Neural crest cell (in vitro differentiated cells): ENCODE results near the gene APBA3. TPM values are rescaled to one million over a fixed set of nuclear protein-coding genes. Genes with fewer than 3 reads are reported as not detected.
"Not testable (repeated sequence)": the region's sequence is repeated elsewhere in the genome, so short reads cannot be mapped to it uniquely, and the experiment has no call there.

ENCODE experiments used
- DNase-seq: peaks from one replicate; pipeline ENCODE4 v3.0.0; 2021; ENCODE audit warnings: low read depth, mixed read lengths, low spot score
- H3K27ac Mint-ChIP-seq: one replicate; pipeline ENCODE4 v1.8.0; 2021; ENCODE audit warnings: mild to moderate bottlenecking, mixed read lengths; ENCODE audit not compliant: unreplicated experiment
- H3K27me3 Mint-ChIP-seq: 2 replicates; pipeline ENCODE4 v1.8.0; 2021; ENCODE audit warnings: low read depth, mild to moderate bottlenecking, mixed read lengths
- H3K36me3 Mint-ChIP-seq: 2 replicates; pipeline ENCODE4 v1.8.0; 2021; ENCODE audit warnings: low read depth, mild to moderate bottlenecking, mixed read lengths
- H3K4me1 Mint-ChIP-seq: 2 replicates; pipeline ENCODE4 v1.8.0; 2021; ENCODE audit warnings: mixed read lengths
- H3K4me3 Mint-ChIP-seq: one replicate; pipeline ENCODE4 v1.8.0; 2021; ENCODE audit warnings: mild to moderate bottlenecking, mixed read lengths
- H3K9me3 Mint-ChIP-seq: 2 replicates; pipeline ENCODE4 v1.8.0; 2021; ENCODE audit warnings: mixed read lengths
- total RNA-seq: library from RNA; stranded (reverse); gene quantifications from 2 replicates; pipeline ENCODE4 v1.2.1, GENCODE V29; 2021
- TF ChIP-seq, protein P1 (sequence below): fragments of 200-600 bp; sonication (generic); conservative IDR thresholded peaks from 2 replicates; pipeline ENCODE4 v1.5.0; 2021; ENCODE audit warnings: antibody characterized with exemption, mild to moderate bottlenecking

Gene APBA3
- total RNA-seq, 1 donor from 2014 or later = 24.5 TPM

DNA sequence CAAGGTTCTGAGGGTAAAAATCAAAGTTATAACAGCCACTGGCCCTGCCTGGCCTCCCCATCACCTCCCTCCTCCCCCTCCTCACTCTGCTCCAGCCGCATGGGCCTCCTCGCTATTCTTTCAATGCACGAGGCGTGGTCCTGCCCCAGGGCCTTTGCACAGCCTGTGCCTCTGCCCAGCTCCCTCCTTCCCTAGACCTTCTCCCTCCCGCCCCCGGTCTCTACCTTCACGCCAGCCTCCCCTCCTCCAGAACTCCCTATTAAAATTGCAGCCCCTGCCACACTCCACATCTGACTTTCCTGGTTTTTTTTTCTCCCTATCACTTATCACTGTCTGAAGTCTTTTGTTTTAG, 7.2 kb upstream of the APBA3 start:
- Mint-ChIP-seq H3K27me3 (no peaks in the 10 kb centered on the region), H3K4me1 (no peaks in the 10 kb centered on the region), H3K36me3 (no peaks in the 10 kb centered on the region), H3K27ac (no peak overlapping the region), H3K4me3 (no peak overlapping the region), H3K9me3 (no peaks in the 10 kb centered on the region)
- no peak for DNase-seq
- TF ChIP-seq, protein P1, sequence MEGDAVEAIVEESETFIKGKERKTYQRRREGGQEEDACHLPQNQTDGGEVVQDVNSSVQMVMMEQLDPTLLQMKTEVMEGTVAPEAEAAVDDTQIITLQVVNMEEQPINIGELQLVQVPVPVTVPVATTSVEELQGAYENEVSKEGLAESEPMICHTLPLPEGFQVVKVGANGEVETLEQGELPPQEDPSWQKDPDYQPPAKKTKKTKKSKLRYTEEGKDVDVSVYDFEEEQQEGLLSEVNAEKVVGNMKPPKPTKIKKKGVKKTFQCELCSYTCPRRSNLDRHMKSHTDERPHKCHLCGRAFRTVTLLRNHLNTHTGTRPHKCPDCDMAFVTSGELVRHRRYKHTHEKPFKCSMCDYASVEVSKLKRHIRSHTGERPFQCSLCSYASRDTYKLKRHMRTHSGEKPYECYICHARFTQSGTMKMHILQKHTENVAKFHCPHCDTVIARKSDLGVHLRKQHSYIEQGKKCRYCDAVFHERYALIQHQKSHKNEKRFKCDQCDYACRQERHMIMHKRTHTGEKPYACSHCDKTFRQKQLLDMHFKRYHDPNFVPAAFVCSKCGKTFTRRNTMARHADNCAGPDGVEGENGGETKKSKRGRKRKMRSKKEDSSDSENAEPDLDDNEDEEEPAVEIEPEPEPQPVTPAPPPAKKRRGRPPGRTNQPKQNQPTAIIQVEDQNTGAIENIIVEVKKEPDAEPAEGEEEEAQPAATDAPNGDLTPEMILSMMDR = no peak

DNA sequence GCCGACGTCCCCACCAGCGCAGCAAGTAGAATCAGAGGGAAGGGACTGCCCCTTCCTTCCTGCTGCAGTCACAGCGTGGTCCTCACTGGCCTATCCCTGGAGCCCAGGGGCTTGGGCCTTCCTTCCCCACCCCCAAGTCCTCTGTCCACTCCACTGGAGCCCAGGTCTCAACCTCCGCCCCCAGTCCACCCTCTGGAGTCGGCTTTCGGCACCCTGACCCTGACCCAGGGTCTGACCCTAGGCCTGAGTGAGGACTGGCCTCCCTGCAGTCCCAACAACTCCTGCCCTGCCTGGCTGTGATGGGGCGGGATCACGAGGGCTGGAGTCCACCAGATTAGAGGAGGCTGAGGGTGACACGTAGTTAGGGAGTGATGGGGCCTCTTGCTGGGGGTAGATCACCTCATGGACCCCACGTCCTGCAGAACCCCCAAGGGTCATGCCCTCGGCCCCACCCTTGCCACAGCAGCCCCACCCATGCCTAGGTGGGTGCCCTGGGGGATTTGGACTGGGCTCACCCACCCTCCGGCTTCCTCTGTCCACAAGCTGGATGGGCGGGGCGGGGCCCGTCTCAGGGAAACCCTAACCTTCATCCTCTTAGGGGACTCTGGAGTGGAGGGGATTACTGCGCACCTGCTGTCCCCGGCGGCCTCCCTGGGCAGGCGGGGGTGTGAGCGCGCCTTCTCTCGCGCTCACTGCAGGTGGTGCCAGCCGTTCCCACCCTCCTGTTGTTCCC, 6.7 kb upstream of the APBA3 start:
- DNase-seq = no peak
- no peaks in the 10 kb centered on the region for H3K36me3 Mint-ChIP-seq
- no peaks in the 10 kb centered on the region for H3K9me3 Mint-ChIP-seq
- H3K27me3 Mint-ChIP-seq = no peaks in the 10 kb centered on the region
- peaks cover 2% of the 10 kb centered on the region for H3K4me1 Mint-ChIP-seq
- no peak overlapping the region for H3K4me3 Mint-ChIP-seq
- TF ChIP-seq, protein P1 = no peak
- H3K27ac Mint-ChIP-seq = no peak overlapping the region

DNA sequence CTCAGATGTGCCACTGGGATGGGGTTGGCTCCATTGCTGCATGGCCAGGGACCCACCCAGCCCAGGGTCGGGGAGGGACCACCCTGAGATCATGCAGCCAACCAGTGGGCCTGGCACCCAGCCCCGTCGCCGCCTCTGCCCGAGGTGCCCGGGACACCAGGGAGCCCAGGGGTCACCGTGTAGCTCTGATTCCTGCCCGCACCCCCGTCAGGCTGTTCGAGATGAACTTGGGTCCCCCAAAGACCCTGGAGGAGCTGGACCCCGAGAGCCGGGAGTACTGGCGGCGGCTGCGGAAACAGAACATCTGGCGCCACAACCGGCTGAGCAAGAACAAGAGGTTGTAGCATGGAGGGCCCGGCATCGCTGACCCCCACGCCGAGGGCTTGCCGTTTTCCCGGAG, 5.6 kb upstream of the APBA3 start:
- peaks cover 3% of the 10 kb centered on the region for H3K36me3 Mint-ChIP-seq
- no peak overlapping the region for H3K27ac Mint-ChIP-seq
- DNase-seq = no peak
- no peaks in the 10 kb centered on the region for H3K9me3 Mint-ChIP-seq
- H3K4me1 Mint-ChIP-seq = peaks cover 9% of the 10 kb centered on the region
- TF ChIP-seq, protein P1 = no peak
- H3K4me3 Mint-ChIP-seq = no peak overlapping the region
- H3K27me3 Mint-ChIP-seq = peaks cover 2% of the 10 kb centered on the region

DNA sequence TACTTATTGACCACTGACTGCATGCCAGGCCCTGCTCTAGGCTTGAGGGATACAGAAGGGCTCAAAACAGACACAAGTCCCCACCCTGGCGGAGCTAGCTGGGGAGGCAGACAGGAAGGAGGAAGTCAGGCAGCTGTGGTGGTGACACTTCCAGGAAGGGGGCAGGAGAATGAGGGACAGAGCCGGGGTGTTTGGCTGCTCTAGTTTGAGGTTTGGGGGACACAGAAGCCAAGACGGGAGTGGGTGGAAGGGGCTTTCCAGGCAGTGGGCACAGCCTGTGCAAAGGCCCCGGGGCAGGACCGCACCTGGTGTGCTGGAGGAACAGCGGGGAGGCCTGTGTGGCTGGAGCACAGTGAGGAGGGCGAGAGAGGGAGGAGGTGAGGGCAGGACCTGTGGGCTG, 5.0 kb upstream of the APBA3 start:
- Mint-ChIP-seq H3K36me3 (peaks cover 3% of the 10 kb centered on the region), H3K4me1 (peaks cover 14% of the 10 kb centered on the region), H3K27me3 (peaks cover 2% of the 10 kb centered on the region), H3K9me3 (no peaks in the 10 kb centered on the region), H3K27ac (peak overlapping the region; percentile 75), H3K4me3 (no peak overlapping the region)
- TF ChIP-seq, protein P1 = no peak
- DNase-seq = no peak

DNA sequence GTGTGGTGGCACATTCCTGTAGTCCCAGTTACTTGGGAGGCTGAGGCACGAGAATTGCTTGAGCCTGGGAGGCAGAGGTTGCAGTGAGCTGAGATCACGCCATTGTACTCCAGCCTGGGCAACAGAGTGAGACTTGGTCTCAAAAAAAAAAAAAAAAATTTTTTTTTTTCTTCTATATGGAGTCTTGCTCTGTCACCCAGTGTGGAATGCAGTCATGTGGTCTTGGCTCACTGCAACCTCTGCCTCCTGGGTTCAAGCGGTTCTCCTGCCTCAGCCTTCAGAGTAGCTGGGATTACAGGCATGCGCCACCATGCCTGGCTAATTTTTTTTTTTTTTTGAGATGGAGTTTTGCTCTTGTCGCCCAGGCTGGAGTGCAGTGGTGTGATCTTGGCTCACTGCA, 4.3 kb upstream of the APBA3 start:
- not testable (repeated sequence) for H3K27me3 Mint-ChIP-seq, H3K9me3 Mint-ChIP-seq, H3K36me3 Mint-ChIP-seq, DNase-seq, H3K27ac Mint-ChIP-seq, H3K4me3 Mint-ChIP-seq
- H3K4me1 Mint-ChIP-seq = peaks cover 20% of the 10 kb centered on the region

DNA sequence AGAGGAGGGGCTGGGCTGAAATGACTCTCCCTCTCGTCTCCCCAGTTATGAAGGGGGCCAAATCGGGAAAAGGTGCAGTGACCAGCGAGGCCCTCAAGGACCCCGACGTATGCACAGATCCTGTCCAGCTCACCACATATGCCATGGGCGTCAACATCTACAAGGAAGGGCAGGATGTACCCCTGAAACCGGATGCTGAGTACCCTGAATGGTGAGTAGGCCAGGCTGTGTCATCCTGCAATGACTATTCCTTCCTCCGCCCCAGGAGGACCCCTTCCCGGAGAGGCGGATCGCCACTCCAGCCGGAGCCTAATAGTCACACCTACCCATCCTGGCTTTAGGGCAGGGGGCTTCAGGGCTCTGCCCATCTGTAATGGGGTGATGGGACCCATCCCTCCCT, 3.6 kb upstream of the APBA3 start:
- no peak for DNase-seq
- TF ChIP-seq, protein P1 = no peak
- Mint-ChIP-seq H3K27me3 (peaks cover 2% of the 10 kb centered on the region), H3K9me3 (no peaks in the 10 kb centered on the region), H3K4me3 (no peak overlapping the region), H3K27ac (no peak overlapping the region), H3K4me1 (peaks cover 20% of the 10 kb centered on the region), H3K36me3 (peaks cover 3% of the 10 kb centered on the region)
